Testis (tissue), 2 donors: ENCODE data around the gene TNFRSF21.

ENCODE experiments used
- CTCF ChIP-seq, 3 experiments: fragments of 450-650 bp in 2 of 3; fragments of 200-600 bp in 1 of 3; sonication (generic) in 1 of 3; IDR thresholded peaks; one replicate each; pipeline ENCODE4 v1.5.1; 2016 to 2019; ENCODE audit warnings: antibody characterized with exemption in 3 of 3, mild to moderate bottlenecking in 2 of 3, moderate library complexity in 1 of 3
- POLR2A ChIP-seq: fragments of 450-650 bp; IDR thresholded peaks from one replicate; pipeline ENCODE4 v1.6.1; 2017; ENCODE audit warnings: antibody characterized with exemption, mild to moderate bottlenecking, moderate library complexity

GRCh38 chr6:47349931-47350330 is 40.2 kb upstream of the TNFRSF21 start:
- TF ChIP-seq CTCF (IDR thresholded peaks at IDR 0.05) (no peak), POLR2A (no peak)
